GM19043 (cell line): ENCODE data around the gene RPL35.
A peak's percentile ranks its signal among the peaks of the same experiment; 100 is the strongest.
"Not testable (repeated sequence)": the region's sequence is repeated elsewhere in the genome, so short reads cannot be mapped to it uniquely, and the experiment has no call there.

ENCODE experiments used
- ATAC-seq: cut with Tn5 transposase; IDR thresholded peaks from one replicate; pipeline ENCODE4 v1.9.1; 2021; ENCODE audit warnings: low read depth; ENCODE audit not compliant: unreplicated experiment

RPL35 gene

DNA sequence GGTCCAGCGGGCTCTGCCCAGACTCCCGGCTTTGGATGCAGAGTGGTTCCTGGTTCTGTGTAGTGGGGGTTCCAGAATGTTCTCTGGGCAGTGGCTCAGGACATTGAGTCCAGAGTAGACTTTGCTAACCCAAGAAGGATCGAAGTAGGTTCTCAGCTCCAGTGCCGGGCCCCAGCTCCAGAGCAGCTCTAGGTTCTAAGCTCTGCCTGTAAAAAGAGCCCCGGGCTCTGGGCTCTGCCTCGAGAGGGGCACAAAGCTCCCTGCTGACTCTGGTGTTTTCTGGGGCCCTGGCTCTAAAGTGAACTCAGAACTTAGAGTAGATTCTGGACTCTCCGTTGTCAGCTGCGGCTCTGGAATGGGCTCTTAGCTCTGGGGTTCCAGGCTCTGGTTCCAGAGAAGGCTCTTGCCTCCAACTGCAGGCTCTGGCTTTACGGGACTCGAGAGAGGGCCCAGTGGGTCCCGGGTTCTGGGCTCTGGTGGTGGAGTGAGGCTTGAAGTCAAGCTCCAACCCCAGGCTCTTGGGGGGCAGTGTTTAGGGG, 8.1 kb downstream of the RPL35 start:
- ATAC-seq: no peak

GRCh38 chr9:124852829-124853531, 8.8 kb downstream of the RPL35 start, which contains the start of gene WDR38:
Gene WDR38 (plus strand): TSS chr9:124853460. CDS start chr9:124853532, 72 bp downstream.
- ATAC-seq: peak; percentile 58

- ATAC-seq: no peak
Observed at GRCh38 chr9:124852121-124852828, 9.5 kb downstream of the RPL35 start.

DNA sequence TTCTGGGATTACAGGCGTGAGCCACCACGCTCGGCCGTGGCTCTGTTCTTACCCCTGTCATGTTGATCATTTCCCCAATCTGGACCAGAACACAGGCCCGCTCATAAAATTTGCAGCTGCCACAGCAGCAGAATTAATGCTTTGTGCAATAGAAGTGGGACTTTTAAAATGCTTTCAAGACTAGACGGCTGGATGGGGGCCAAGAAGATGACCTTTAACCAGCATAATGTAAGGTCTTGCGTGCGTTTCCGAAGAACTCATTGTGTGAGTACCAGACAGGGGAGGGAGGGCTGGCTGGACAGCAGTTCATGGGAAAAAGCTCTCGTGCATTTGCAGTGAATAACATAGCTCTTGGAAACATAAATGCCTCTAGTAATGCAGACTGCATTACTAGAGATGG, 12.0 kb downstream of the RPL35 start:
- ATAC-seq: no peak

DNA sequence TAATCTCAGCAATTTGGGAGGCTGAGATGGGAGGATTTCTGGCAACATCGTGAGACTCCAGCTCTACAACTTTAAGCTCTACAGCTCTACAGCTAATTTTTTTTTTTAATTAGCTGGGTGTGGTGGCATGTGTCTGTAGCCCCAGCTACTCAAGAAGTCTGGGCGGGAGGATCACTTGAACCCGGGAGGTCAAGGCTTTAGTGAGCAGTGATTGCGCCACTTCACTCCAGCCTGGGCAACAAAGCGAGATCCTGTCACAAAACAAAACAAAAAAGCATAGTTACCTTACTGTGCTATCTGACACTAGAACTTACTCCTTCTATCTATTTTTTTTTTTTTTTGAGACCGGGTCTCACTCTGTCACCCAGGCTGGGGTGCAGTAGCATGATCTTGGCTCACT, 14.8 kb downstream of the RPL35 start:
- ATAC-seq: no peak

- not testable (repeated sequence) for ATAC-seq
Observed at GRCh38 chr9:124846467-124846866, 15.3 kb downstream of the RPL35 start.

DNA sequence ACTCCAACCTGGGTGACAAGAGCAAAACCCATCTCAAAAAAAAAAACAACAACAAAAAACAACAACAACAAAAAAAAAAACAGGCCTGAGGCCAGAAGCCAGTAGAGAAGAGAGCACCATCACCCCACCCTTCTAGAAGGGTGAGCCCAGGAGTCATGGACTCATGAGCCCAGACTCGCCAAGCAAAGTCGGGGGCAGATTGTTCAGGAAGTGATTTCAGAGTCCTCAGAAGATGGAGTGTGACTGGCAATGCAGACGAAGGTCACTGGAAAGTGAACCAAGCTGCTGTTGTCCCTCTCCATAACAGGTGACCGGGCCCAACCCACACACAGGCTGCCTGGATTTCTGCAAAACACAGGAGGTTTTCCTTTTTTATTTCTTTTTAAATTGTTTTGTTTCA, 17.5 kb downstream of the RPL35 start:
- ATAC-seq: no peak

GRCh38 chr9:124843456-124844034, 18.2 kb downstream of the RPL35 start:
- no peak for ATAC-seq

- no peak for ATAC-seq
Observed at GRCh38 chr9:124841075-124841821, 20.5 kb downstream of the RPL35 start.

DNA sequence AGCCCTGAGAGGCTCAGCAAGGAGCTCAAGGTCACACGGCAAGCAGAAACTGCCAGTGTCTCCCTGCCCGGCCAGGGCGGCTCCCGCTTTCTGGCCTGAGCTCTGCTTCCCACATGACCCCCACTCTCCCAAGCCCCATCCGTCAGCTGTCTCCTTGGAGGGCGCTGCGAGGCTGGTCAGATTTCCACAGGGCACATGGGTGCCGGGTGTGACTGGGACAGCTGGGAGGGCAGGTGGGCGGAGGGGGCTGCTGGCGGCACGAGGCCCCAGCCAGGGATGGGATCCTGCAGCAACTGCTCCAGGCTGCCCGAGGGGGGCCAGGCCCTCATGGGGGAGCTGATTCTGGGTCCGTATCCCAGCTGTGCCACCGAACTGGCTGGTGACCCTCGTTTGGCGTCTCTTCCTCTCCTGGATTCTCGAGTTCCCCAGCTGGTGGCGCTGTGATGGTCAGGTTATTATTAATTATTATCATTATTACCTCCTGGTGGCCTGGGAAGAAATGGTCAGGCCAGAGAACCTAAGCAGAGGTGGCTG, 21.4 kb downstream of the RPL35 start:
- ATAC-seq: no peak

DNA sequence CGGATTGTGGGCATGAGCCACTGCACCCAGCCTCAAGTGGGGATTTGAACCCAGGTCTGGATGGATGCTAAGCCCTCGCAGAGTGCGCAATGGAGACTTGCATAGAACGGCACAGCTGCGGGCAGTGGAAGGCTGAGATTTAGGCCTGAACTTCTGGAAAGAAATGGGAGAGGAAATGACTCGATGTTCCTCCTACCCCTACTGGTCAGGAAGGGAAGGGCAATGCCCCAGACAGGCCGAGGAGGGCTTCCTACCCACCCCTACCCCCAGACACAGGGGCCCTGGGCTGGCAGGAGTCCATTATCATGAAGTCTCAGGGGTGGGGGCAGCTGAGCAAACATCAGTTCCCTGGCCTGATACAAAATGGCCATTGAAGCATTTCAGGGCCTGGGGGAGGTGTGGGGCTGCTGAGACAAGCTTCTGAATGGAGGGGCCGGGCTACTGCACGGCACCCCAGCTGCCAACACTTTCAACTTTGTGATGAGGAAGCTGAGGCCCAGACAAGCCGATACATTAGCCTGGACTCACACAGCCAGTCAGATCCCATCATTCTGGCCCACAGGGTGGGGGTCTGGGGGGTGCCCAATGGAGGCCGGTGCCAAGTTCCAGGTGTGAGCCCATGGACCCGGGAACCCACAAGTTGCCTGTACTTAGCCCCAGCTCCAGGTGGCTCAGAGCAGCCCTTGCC, 22.0 kb downstream of the RPL35 start:
- ATAC-seq: no peak

DNA sequence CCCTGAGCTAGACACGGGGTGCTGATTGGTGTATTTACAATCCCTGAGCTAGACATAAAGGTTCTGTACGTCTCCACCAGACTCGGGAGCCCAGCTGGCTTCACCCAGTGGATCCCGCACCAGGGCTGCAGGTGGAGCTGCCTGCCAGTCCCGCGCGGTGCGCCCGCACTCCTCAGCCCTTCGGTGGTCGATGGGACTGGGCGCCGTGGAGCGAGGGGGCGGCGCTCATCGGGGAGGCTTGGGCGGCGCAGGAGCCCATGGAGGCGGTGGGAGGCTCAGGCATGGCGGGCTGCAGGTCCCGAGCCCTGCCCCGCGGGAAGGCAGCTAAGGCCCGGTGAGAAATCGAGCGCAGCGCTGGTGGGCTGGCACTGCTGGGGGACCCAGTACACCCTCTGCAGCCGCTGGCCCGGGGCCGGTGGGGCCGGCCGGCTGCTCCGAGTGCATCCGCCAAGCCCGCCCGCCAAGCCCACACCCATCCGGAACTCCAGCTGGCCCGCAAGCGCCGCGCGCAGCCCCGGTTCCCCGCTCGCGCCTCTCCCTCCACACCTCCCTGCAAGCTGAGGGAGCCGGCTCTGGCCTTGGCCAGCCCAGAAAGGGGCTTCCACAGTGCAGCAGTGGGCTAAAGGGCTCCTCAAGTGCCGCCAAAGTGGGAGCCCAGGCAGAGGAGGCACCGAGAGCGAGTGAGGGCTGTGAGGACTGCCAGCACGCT, 23.0 kb downstream of the RPL35 start:
- ATAC-seq: not testable (repeated sequence)

DNA sequence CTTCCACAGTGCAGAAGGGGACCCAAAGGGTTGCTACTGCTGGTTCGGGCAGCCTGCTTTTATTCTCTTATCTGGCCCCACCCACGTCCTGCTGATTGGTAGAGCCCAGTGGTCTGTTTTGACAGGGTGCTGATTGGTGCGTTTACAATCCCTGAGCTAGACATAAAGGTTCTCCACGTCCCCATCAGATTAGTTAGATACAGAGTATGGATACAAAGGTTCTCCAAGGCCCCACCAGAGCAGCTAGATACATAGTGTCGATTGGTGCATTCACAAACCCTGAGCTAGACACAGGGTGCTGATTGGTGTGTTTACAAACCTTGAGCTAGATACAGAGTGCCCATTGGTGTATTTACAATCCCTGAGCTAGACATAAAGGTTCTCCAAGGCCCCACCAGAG, 23.6 kb downstream of the RPL35 start:
- ATAC-seq: not testable (repeated sequence)

- no peak for ATAC-seq
Observed at GRCh38 chr9:124835026-124835557, 26.7 kb downstream of the RPL35 start.

- no peak for ATAC-seq
Observed at GRCh38 chr9:124834591-124834990, 27.2 kb downstream of the RPL35 start.

DNA sequence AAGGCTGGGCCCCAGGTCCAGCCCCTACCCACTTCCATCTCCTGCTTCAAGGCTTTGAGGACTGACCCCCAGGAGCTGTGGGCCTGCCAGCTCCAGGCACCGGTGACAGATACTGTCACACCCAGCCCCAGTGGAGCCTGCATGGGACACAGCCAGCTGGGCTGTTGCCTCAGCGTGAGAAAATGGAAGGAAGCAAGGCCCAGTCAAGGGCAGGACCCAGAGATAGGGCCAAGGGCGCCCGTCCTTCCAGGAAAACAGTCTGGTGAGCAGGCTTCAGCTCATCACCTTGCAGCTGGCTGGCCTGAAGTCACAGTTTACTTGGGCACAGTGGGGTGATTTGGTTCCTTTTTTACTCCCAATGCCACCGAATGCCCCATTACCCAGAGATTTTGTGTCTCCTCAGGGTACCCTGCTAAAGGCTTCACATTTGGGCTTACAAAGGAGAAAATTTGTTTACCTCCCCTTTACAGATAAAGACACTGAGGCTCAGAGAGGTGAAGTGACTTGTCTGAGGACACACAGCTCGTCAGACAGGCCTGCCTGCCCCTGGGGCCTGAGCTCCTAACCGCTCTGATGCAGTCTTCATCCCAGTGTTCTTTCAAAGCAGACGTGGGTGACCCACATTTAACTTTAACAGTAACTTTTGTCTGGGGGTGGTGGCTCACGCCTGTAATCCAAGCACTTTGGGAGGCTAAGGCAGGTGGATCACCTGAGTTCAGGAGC, 30.0 kb downstream of the RPL35 start:
- no peak for ATAC-seq

- ATAC-seq: no peak
Observed at GRCh38 chr9:124830593-124830992, 31.2 kb downstream of the RPL35 start.

DNA sequence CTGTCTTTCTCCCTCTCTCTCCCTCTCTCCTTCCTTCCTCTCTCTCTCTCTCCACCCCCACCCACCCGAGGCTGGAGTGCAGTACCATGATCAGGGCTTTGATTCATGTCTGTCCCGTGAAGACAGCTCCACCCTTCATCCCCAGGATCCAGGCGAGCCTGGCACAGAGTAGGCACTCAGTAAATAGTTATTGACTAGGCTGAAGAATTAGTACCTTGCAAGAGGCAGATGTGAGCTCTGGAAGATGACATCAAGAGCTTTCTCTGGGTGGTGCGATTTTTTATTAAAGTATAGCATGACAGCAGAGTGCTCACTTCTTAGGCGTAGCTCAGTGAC, 32.5 kb downstream of the RPL35 start:
- no peak for ATAC-seq
